Activated T-helper 2 cell treated with anti-CD3 and anti-CD28 coated beads, Interferon-gamma antibody, Interleukin-2, Interleukin-4, amounts not matched to agents 10 μg/mL and 5 μg/mL and 100 μg/mL, durations not matched to agents 14 hours and 24 hours and 36 hours (primary cell): ENCODE data around the gene YTHDF1. TPM values are rescaled to one million over a fixed set of nuclear protein-coding genes. Genes with fewer than 3 reads are reported as not detected.

Experiments
- DNase-seq: peaks from one replicate; pipeline ENCODE4 v3.0.0; 2021; ENCODE audit warnings: low spot score
- H3K27ac Mint-ChIP-seq: one replicate; pipeline ENCODE4 v1.8.0; 2021; ENCODE audit warnings: mixed read lengths
- H3K27me3 Mint-ChIP-seq: one replicate; pipeline ENCODE4 v1.8.0; 2021; ENCODE audit warnings: low read depth, mixed read lengths
- H3K36me3 Mint-ChIP-seq: one replicate; pipeline ENCODE4 v1.8.0; 2021; ENCODE audit warnings: low read depth, mixed read lengths
- H3K4me1 Mint-ChIP-seq: one replicate; pipeline ENCODE4 v1.8.0; 2021; ENCODE audit warnings: low read depth, mixed read lengths
- H3K4me3 Mint-ChIP-seq: one replicate; pipeline ENCODE4 v1.8.0; 2021; ENCODE audit warnings: low read depth, mild to moderate bottlenecking, moderate library complexity, mixed read lengths
- H3K9me3 Mint-ChIP-seq: one replicate; pipeline ENCODE4 v1.8.0; 2021; ENCODE audit warnings: mixed read lengths
- intact Hi-C: fragments of 100-400 bp; cut with micrococcal nuclease; formaldehyde crosslinking; loops from one replicate; pipeline ENCODE4 v1.15.1; 2023
- total RNA-seq: library from RNA; stranded (reverse); gene quantifications from 2 replicates; pipeline ENCODE4 v1.2.3, GENCODE V29; 2022

Gene YTHDF1
- total RNA-seq, 1 donor from 2014 or later: 44.7 TPM

DNA sequence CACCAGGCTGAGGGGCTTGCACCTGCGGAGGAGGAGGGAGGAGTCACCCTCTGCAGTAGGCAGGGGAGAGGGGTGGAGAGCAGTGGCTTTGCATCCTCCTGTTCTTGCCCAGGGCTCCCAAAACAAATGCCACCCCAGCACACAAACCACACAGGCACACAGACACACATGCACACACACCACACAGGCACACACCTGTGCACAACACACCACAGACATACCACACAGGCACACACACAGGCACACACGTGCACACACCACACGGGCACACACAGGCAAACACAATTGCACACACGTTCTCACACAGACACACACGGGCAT, 26.6 kb downstream of the YTHDF1 start:
- no peak for DNase-seq
- Mint-ChIP-seq H3K9me3 (no peaks in the 10 kb centered on the region), H3K27ac (no peak overlapping the region), H3K36me3 (no peaks in the 10 kb centered on the region), H3K4me1 (no peaks in the 10 kb centered on the region), H3K27me3 (no peaks in the 10 kb centered on the region), H3K4me3 (no peak overlapping the region)
- intact Hi-C loops: no loop called here

DNA sequence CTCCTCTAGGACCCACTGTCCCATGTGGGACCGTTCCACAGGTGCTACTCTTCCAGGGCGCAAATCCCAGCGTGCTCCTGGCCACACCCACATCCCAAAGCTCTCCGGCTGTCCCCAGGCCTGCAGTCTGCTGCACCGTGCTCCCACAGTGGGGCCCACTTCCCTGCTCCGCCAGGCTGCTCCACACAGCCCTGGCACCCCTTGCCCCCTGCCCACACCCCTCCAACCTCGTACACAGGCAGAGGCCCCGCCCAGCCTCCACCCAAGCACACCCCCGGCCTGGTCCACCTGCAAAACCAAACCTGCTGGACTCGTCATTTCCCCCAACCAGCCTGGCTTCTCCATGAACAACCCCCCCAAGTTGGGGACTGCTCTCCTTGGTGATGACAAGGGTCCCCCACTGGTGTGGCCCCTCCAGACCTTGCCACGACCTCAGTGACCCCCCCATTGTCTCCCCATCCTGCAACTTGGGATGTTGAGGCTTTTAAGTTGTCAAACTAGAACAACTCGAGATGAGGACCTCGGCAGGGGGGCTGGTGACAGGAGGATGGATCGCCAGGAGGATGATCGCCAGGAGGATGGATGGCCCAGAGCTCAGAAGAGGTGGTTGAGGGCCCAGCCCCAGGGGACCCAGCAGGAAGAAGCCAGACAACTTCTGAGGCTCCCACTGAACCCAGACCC, 27.1 kb downstream of the YTHDF1 start:
- H3K4me1 Mint-ChIP-seq: no peaks in the 10 kb centered on the region
- H3K4me3 Mint-ChIP-seq: no peak overlapping the region
- H3K36me3 Mint-ChIP-seq: no peaks in the 10 kb centered on the region
- no peak overlapping the region for H3K27ac Mint-ChIP-seq
- DNase-seq: no peak
- no peaks in the 10 kb centered on the region for H3K9me3 Mint-ChIP-seq
- no peaks in the 10 kb centered on the region for H3K27me3 Mint-ChIP-seq
- intact Hi-C loops: no loop called here

DNA sequence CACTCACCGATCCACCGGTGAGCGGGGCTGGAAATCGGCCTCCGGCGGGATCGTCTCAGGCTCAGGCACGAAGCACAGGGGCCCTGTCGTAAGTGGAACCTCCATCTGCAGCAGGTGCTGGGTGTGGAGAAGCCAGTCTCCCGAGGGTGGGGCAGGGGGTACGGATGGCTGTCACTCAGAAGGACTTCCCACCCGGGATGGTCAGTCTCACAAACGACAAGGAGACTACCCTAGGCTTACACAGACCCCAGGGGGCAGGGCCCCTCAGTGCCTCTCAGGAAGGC, 27.8 kb downstream of the YTHDF1 start:
- H3K27ac Mint-ChIP-seq: no peak overlapping the region
- DNase-seq: no peak
- no peaks in the 10 kb centered on the region for H3K4me1 Mint-ChIP-seq
- H3K27me3 Mint-ChIP-seq: no peaks in the 10 kb centered on the region
- H3K9me3 Mint-ChIP-seq: no peaks in the 10 kb centered on the region
- H3K36me3 Mint-ChIP-seq: no peaks in the 10 kb centered on the region
- H3K4me3 Mint-ChIP-seq: no peak overlapping the region
- intact Hi-C loops: no loop called here

DNA sequence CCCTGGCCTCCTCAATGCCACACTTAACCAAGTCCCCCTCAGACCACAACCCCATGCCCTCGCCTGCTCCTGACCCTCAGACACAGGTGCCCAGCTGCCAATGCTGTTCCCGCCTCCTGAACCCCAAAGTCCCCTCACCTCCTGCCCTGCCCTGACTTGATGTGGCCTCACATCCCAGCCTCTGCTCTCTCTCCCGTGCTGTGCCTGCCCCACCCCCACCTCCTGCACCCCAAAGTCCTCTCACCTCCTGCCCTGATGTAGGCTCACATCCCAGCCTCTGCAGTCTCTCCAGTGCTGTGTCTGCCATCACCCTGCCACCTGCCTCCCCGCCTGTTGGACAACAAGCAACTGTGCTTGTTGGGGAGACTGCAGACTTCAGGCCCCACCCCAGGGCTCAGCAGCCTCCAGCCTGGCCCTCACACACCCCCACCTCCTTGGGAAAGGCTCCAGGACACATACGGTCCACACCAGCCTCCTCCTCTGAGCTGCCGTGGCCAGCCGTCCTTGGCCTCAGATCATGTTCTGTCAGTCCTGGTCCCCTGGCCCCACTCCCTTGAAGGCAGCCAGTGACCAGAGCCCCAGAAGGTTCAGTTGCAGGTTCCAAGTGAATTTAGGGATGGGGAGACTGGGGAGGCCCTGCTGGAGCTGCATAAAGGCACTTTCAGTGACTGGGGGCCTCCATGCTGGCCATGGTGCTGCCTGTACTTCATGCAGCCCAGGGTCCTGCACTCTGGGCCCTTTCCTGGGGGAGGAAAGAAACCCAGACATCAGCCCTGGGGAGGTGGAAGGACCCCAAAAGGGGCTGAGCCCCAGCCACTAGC, 28.4 kb downstream of the YTHDF1 start:
- no peak overlapping the region for H3K27ac Mint-ChIP-seq
- no peaks in the 10 kb centered on the region for H3K27me3 Mint-ChIP-seq
- intact Hi-C loops: no loop called here
- H3K9me3 Mint-ChIP-seq: no peaks in the 10 kb centered on the region
- no peak overlapping the region for H3K4me3 Mint-ChIP-seq
- H3K36me3 Mint-ChIP-seq: no peaks in the 10 kb centered on the region
- DNase-seq: no peak
- H3K4me1 Mint-ChIP-seq: no peaks in the 10 kb centered on the region

DNA sequence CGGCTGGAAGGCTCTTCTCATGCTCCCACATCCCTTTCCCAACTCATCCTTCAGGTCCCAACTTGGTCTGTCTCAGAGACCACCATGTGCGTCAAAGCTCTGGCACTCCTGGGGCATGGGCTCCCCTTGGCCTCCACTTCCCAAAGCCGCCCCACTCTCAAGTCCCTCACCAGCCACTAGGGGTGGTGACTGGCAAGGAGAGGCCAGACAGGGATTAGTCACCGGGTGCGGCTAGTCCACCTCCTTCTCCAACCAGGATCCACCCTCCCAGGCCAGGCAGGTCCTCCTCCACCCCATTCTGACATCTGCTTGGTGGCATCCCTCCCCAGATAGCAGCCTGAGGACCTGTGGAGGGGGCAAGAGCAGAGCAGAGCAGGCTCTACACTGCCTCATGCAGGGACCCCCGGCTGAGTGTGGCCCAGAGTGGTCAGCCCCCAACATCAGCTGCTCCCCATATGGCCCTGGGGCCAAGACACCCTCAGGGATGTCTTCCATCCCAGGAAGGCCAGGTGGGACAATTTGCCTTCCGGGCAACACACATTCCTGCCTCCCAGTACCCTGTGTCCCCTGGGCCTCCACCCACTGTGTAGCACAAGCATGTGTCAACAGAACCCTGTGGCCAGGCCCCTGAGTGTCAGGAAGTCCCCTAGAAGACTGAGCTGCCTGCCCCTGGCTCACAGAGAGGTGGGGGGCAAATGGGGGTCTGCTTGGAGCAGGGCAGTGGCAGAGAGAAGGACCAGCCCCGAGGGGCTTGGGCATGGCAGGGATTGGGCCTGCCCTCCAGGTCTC, 29.2 kb downstream of the YTHDF1 start:
- no peaks in the 10 kb centered on the region for H3K4me1 Mint-ChIP-seq
- no peak for DNase-seq
- intact Hi-C loops: no loop called here
- no peak overlapping the region for H3K27ac Mint-ChIP-seq
- no peak overlapping the region for H3K4me3 Mint-ChIP-seq
- H3K9me3 Mint-ChIP-seq: no peaks in the 10 kb centered on the region
- H3K36me3 Mint-ChIP-seq: no peaks in the 10 kb centered on the region
- no peaks in the 10 kb centered on the region for H3K27me3 Mint-ChIP-seq

DNA sequence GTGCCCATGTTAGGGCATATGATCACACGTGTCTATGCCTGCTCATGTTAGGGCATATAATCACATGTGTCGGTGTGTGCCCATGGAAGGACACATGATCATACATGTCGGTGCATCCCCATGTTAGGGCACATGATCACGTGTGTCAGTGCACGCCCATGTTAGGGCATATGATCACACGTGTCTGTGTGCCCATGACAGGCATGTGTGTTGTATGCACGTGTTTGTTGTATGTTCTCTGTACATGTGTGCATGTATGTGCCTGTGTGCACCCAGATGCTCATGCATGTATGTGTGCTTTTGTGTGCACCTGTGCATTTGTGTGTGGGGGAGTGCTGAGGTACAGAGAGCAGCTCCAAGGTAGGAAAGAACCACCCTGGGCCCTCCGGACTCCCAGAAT, 29.8 kb downstream of the YTHDF1 start:
- H3K36me3 Mint-ChIP-seq: no peaks in the 10 kb centered on the region
- H3K4me1 Mint-ChIP-seq: no peaks in the 10 kb centered on the region
- intact Hi-C loops: no loop called here
- no peak overlapping the region for H3K4me3 Mint-ChIP-seq
- no peaks in the 10 kb centered on the region for H3K9me3 Mint-ChIP-seq
- H3K27ac Mint-ChIP-seq: no peak overlapping the region
- DNase-seq: no peak
- peaks cover 3% of the 10 kb centered on the region for H3K27me3 Mint-ChIP-seq

DNA sequence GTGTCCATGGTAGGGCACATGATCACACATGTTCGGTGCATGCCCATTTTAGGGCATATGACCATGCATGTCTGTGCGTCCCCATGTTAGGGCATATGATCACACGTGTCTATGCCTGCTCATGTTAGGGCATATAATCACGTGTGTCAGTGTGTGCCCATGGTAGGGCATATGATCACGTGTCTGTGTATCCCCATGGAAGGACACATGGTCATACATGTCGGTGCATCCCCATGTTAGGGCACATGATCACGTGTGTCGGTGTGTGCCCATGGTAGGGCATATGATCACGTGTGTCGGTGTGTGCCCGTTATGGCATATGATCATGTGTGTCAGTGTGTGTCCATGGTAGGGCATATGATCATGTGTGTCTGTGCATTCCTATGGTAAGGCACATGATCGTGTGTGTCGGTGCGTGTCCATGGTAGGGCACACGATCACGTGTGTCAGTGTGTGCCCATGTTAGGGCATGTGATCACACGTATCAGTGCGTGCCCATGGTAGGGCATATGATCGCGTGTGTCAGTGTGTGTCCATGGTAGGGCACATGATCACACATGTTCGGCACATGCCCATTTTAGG, 30.6 kb downstream of the YTHDF1 start:
- H3K9me3 Mint-ChIP-seq: no peaks in the 10 kb centered on the region
- no peaks in the 10 kb centered on the region for H3K36me3 Mint-ChIP-seq
- intact Hi-C loops: no loop called here
- peaks cover 9% of the 10 kb centered on the region for H3K27me3 Mint-ChIP-seq
- no peak overlapping the region for H3K4me3 Mint-ChIP-seq
- DNase-seq: no peak
- H3K4me1 Mint-ChIP-seq: no peaks in the 10 kb centered on the region
- no peak overlapping the region for H3K27ac Mint-ChIP-seq

DNA sequence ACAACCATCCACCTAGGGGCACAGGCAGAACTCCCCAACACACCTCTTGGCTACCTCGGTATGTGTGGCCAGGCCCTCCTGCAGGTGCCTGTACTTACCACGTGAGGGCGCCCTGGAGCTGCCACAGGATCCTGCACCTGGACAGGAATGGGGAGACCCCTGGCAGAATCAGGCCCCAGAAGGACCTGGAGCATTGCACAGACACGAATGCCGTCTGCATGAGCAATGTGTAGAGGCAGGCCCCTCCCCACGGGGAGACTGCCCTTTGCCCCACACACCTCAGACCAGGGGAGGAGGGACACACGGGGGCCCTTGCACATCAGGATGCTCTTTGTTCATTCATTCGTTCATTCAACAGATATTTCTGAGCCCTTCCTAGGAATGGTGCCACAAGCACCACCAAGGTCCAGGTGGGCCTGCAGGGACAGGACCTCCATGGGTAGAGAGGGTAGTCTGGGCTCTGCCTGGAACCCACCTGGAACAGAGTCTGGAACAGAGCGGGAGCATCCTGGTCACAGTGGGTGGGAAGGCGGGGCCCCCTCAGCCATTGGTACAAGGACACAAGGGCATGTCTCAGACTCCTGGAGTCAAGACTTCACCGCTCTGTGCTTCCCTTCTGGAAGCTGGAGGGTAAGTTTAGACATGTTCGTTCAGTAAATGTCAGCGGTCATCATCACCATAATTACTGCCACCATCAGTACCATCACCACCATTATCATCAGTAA, 32.3 kb downstream of the YTHDF1 start:
- peaks cover 16% of the 10 kb centered on the region for H3K27me3 Mint-ChIP-seq
- no peaks in the 10 kb centered on the region for H3K36me3 Mint-ChIP-seq
- intact Hi-C loops: loop anchor here (5.0 kb wide), 1 partner anchor 126 kb away; no protein-coding TSS in a partner anchor

DNA sequence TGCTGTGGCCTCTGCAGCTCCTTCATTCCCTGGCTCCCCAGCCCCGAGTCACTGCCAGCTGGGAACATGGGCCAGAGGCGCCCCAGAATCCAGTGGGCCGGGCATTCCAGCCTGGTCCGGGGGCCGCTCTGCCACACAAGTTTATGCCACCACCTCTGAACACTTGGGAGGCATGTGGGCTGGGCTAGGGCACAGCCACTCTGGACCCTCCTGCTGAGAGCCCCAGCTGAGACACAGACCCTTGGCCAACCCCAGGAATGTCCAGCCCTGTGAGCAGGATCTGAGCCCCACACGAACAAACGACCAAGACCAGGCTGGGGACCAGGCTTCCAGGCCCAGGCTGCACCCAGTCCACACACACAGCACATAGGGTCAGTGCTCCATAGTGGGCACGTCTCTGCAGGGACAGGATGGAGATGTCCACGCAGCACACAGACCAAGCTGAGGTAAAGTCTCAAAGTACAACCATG, 33.0 kb downstream of the YTHDF1 start:
- intact Hi-C loops: loop anchor here (5.0 kb wide), 1 partner anchor 126 kb away; no protein-coding TSS in a partner anchor

More for the DNA sequence above, 32.3 kb downstream of the YTHDF1 start:
- Mint-ChIP-seq H3K4me3 (no peak overlapping the region), H3K9me3 (no peaks in the 10 kb centered on the region), H3K4me1 (no peaks in the 10 kb centered on the region), H3K27ac (no peak overlapping the region)
- DNase-seq: peak; percentile 25

DNA sequence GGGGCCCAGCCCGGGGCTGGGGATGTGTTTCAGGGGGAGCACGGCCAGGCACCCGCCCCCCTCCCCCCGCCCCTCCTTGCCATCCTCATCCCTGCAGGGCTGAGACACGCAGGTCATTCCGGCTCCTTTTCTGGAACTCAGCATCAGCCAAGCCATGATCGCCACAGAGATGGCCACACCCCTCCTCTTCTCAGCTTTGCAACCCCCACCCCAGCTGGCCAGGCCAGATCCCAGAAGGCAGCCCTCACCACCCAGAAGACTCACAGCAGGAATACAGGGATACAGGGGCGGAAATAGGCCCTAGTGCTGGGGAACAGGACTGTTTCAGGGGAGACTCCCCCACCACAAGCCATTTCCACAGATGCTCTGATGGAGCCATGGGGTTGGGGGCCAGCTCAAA, 33.5 kb downstream of the YTHDF1 start:
- intact Hi-C loops: loop anchor here (5.0 kb wide), 1 partner anchor 125 kb away; no protein-coding TSS in a partner anchor
- Mint-ChIP-seq H3K27me3 (peaks cover 18% of the 10 kb centered on the region), H3K4me3 (no peak overlapping the region), H3K9me3 (no peaks in the 10 kb centered on the region), H3K27ac (no peak overlapping the region), H3K36me3 (no peaks in the 10 kb centered on the region), H3K4me1 (peaks cover 1% of the 10 kb centered on the region)
- no peak for DNase-seq

More for the DNA sequence above, 33.0 kb downstream of the YTHDF1 start:
- Mint-ChIP-seq H3K27me3 (peaks cover 16% of the 10 kb centered on the region), H3K4me3 (no peak overlapping the region), H3K9me3 (no peaks in the 10 kb centered on the region), H3K27ac (no peak overlapping the region), H3K36me3 (no peaks in the 10 kb centered on the region), H3K4me1 (no peaks in the 10 kb centered on the region)
- DNase-seq: no peak

DNA sequence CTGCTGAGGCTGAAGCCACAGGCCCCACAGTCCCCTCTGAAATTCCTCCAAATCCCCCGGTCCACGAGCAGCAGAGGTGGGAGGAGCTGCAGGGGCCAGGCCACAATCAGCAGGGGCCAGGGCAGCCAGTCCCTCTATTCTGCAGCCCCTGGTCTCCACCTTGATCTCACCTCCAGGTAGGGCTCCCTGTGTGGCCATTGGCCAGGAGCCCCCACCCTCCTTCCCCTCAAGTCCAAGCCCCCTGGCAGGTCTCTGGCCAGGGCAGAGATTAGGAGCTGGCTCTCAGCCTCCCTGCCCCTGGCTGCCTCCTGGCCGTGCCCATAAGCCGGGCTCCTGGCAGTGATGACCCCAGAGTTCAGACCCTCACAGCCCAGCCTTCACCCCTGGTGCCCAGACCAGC, 34.7 kb downstream of the YTHDF1 start:
- Mint-ChIP-seq H3K27ac (no peak overlapping the region), H3K27me3 (peaks cover 25% of the 10 kb centered on the region), H3K9me3 (no peaks in the 10 kb centered on the region), H3K4me1 (peaks cover 1% of the 10 kb centered on the region), H3K36me3 (no peaks in the 10 kb centered on the region), H3K4me3 (no peak overlapping the region)
- no peak for DNase-seq
- intact Hi-C loops: loop anchor here (5.0 kb wide), 1 partner anchor 124 kb away; no protein-coding TSS in a partner anchor

DNA sequence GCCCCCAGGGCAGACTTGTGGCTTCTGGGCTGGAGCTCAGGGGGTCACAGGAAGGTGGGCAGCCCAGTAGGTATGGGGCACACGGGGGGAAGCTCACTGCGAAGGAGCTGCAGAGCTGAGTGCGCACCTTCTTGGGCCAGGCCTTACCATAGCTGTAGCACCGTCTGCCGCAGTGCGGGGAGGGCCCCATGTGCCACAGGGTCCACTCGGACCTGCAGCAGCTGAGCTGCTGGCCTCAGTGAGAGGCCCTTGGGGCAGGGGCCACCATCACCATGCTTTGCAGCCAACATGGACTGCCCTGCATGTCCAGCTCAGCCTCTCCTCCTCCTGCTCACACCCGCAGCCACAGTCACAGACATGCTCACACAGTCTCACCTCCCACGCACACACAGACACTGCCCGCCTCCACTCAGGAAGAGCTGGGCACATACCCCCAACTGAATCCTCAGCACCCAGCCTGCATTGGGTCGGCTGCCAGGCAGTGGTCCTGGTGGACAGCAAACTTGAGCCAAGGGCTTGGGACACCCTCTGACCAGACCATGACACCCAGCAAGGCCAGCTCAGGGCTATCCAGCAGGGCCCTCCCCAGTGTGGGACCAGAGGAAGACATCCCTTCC, 35.3 kb downstream of the YTHDF1 start:
- intact Hi-C loops: loop anchor here (5.0 kb wide), 1 partner anchor 123 kb away; no protein-coding TSS in a partner anchor
- H3K9me3 Mint-ChIP-seq: no peaks in the 10 kb centered on the region
- peaks cover 28% of the 10 kb centered on the region for H3K27me3 Mint-ChIP-seq
- no peak for DNase-seq
- peaks cover 1% of the 10 kb centered on the region for H3K4me1 Mint-ChIP-seq
- H3K4me3 Mint-ChIP-seq: no peak overlapping the region
- H3K27ac Mint-ChIP-seq: peak overlapping the region; percentile 21
- no peaks in the 10 kb centered on the region for H3K36me3 Mint-ChIP-seq
